Neuron (in vitro differentiated cells): ENCODE data around the gene UBALD2.
"Not testable (repeated sequence)": the region's sequence is repeated elsewhere in the genome, so short reads cannot be mapped to it uniquely, and the experiment has no call there.

Experiments
- H2AFZ ChIP-seq: one replicate; pipeline ENCODE4 v1.6.1; 2013; ENCODE audit warnings: low read depth, mild to moderate bottlenecking, inconsistent platforms, low read length, moderate library complexity
- H3K27me3 ChIP-seq: one replicate; pipeline ENCODE4 v1.6.1; 2013; ENCODE audit warnings: low read length; ENCODE audit not compliant: insufficient read depth
- H3K36me3 ChIP-seq: one replicate; pipeline ENCODE4 v1.6.1; 2013; ENCODE audit warnings: low read length; ENCODE audit not compliant: insufficient read depth
- H3K4me1 ChIP-seq: one replicate; pipeline ENCODE4 v1.6.1; 2013; ENCODE audit warnings: low read length; ENCODE audit not compliant: insufficient read depth
- H3K4me3 ChIP-seq: 2 replicates; pipeline ENCODE4 v1.5.1; 2013; ENCODE audit warnings: mild to moderate bottlenecking, low read length, moderate library complexity
- H3K9me3 ChIP-seq: one replicate; pipeline ENCODE4 v1.6.1; 2013; ENCODE audit warnings: low read length

UBALD2 gene

DNA sequence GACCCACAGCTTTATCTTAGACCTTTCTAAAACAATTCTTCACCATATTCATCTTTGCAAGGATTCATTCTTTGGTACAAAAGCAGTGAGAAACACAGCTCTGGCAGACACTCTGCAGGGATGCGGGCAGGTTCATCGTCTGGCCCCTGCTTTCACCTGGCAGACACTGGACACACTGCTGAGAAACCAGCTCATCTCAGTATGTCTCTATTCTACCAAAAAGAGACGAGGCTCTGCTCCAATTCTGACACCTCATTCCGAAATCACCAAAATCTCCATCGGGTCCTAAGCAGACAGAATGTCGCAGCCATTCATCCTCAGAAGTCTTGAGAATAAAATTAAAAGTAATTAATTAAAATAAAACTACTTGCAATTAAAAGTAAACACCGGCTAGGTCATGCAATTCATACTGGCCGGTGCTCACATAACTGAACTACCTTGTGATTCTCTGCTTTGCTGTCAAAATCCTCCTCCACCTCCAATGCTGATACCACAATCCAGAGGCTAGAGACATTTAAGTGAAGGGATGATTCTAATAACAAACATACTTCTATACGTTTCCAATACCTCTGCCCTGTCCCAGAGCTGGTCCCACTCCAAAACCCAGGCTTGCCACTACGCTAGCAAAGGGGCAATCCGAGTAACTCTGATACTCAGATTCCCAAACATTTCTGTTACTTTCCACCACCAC, 26.2 kb upstream of the UBALD2 start:
- H3K4me3 ChIP-seq, result peak overlapping the region; percentile 64
- H3K4me1 ChIP-seq, result peaks cover 10% of the 10 kb centered on the region
- no peaks in the 10 kb centered on the region for H3K36me3 ChIP-seq
- H3K27me3 ChIP-seq, result no peaks in the 10 kb centered on the region
- H3K9me3 ChIP-seq, result no peaks in the 10 kb centered on the region
- H2AFZ ChIP-seq, result no peak overlapping the region

DNA sequence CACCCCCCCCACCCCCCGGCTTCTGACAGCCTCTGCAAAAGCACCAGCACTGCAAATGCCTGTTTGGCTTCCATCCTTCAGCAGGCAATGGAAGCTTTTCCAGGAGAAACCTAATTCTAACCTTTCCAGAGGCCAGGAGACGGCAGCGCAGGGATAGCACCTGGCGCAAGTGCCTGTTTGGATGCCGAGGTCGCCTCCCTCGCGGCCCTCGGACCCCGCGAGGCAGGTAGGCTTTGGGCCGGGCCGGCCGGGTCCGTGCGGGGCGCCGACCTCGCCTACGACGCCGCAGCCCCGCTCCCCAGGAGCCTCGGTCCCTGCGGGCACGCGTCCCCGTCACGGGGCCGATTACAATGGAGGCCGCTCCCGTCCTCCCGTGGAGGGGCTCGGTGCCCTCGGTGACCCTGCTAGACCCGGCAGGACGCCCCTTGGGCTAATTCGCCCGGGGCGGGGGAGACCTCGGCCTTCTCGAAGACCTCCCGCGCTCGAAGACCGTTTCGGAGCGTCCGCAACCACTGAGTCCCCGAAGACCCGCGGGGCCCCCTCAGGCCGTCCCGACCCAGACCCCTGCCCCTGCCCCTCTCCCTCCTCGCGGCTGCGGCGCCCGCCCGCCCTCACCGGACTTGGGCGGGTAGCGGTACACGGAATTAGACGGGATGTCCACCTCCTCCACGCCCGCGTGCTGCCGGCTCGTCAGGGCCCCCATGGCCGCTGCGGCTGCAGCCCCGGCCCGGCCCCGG, 25.4 kb upstream of the UBALD2 start:
- no peaks in the 10 kb centered on the region for H3K9me3 ChIP-seq
- H3K4me3 ChIP-seq, result peak overlapping the region; percentile 64
- peak overlapping the region; percentile 80 for H2AFZ ChIP-seq
- no peaks in the 10 kb centered on the region for H3K36me3 ChIP-seq
- no peaks in the 10 kb centered on the region for H3K27me3 ChIP-seq
- H3K4me1 ChIP-seq, result peaks cover 10% of the 10 kb centered on the region

DNA sequence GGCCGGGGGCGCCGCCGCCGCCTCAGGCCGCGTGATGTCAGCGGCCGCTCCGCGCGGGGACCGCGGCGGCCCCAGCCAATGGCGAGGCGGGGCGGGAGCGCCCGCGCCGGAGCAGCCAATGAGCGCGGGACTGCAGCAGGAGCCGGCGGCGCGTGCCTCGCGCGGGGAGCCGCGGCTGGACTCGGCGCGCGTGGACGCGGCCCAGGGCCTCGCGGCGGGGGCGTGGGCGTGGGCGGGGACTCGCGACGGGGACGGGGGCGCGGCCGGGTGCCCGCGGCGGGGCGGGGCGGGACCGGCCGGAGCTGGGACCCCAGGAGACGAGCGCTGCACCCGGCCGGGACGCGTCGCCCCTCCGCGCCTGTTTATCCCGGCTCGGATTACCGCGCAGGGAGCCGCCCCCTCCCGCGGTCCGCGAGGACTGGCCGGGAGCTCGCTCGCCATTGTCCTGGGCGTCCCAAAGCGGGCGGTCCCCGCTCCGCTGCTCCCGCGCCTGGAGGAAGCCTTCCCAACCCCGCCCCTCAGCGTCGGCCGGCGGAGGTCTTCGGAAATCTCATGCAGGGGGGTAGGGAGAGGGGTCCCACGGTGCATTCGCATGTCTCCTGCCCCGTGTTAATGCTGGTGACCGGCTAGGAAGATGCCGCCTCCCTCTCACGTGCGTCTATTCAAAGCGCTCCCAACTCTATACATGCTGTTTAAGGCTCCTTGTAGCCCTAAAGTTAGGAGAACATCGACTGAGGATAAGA, 24.5 kb upstream of the UBALD2 start, which contains the start of gene RNF157:
Gene RNF157 (minus strand): TSS at position 33 of the 743 bp plus-strand sequence. CDS start 253 bp downstream, outside the sequence.
- H3K27me3 ChIP-seq, result no peaks in the 10 kb centered on the region
- H3K9me3 ChIP-seq, result no peaks in the 10 kb centered on the region
- peak within 1 kb of the TSS; percentile 64 for H3K4me3 ChIP-seq
- peak within 1 kb of the TSS; percentile 80 for H2AFZ ChIP-seq
- no peaks in the 10 kb centered on the region for H3K36me3 ChIP-seq
- peaks cover 10% of the 10 kb centered on the region for H3K4me1 ChIP-seq

DNA sequence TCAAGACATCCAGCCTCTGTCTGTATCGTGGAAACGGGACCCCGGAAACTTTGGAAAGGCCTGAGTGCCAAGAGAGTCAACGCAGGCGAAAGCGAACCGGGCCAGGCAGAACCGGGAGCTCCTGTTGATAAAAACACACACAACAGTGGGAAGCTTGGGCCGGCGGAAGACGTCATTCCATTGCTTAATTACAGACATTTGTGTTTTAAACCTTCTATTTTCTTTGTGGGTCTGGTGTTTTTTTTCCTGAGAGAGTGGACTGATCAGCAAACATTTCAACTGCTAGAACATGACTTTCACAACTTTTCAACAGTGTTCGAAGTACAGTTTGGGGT, 24.0 kb upstream of the UBALD2 start:
- peaks cover 11% of the 10 kb centered on the region for H3K4me1 ChIP-seq
- H3K4me3 ChIP-seq, result peak overlapping the region; percentile 64
- no peaks in the 10 kb centered on the region for H3K9me3 ChIP-seq
- H3K36me3 ChIP-seq, result no peaks in the 10 kb centered on the region
- H3K27me3 ChIP-seq, result no peaks in the 10 kb centered on the region
- H2AFZ ChIP-seq, result peak overlapping the region; percentile 78

DNA sequence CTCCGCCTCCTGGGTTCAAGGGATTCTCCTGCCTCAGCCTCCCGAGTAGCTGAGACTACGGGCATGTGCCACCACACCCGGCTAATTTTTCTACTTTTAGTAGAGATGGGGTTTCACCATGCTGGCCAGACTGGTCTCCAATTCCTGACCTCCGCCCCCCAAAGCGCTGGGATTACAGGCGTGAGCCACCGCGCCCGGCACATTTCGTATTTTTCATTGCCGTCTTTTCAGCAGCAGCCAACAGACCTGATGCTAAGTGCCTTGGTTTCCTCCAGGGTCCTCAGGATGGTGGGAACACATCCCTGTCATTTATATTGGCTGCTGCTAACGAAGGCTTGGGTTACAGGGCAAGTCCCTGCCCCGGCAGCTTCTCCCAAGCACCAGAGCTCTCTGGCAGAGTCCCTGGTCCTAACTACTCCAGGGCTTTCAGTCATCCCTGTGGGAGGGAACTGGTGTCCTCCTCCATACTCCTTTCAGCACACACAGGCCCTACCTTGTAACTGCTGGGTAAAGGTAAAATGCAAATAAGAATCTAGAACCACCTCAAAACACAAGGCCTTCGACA, 23.4 kb upstream of the UBALD2 start:
- Histone ChIP-seq H3K36me3 (no peaks in the 10 kb centered on the region), H3K4me1 (peaks cover 17% of the 10 kb centered on the region), H3K27me3 (no peaks in the 10 kb centered on the region), H3K9me3 (no peaks in the 10 kb centered on the region), H3K4me3 (peak overlapping the region; percentile 64), H2AFZ (no peak overlapping the region)

DNA sequence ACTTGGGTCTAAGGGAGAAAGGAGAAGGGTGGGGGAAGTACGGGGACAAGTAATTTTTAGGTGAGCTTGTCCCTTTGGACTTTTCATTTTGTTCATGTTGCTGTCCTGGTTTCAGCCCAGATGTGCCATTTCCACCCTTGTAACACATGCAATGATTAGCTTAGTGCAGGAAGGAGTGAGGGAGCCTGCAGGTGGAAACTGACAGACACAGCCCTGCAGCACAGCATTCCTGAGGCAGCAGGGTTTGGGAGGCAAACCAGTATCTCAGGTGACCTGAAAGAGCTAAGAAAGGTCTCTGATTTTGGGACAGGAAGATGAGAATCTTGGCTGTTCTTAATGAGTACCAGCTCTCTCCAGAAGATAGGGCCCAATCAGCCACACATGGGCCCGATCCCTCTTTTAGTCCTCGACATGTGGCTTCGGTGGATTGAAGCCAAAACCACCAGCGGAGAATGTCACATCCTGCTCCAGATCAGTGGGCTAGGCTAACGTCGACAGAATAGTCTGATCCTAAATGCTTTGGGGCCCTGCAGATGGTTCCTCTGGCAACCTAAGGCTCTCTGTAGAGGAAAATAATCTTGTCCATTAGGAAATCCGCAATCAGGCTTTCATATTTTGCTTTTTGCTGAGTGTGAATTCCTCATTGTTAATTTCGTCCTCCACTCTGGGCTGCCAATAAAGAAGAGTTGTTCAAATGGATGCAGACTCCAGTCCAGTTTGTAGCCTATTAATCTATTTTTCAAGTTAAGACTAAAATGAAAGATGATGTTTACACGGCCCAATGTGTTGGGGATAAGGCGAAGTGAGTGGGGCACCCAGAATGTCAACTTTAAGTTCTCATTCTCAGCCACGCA, 21.1 kb upstream of the UBALD2 start:
- no peak overlapping the region for H2AFZ ChIP-seq
- H3K27me3 ChIP-seq, result no peaks in the 10 kb centered on the region
- H3K36me3 ChIP-seq, result no peaks in the 10 kb centered on the region
- H3K4me3 ChIP-seq, result no peak overlapping the region
- peaks cover 16% of the 10 kb centered on the region for H3K4me1 ChIP-seq
- no peaks in the 10 kb centered on the region for H3K9me3 ChIP-seq

DNA sequence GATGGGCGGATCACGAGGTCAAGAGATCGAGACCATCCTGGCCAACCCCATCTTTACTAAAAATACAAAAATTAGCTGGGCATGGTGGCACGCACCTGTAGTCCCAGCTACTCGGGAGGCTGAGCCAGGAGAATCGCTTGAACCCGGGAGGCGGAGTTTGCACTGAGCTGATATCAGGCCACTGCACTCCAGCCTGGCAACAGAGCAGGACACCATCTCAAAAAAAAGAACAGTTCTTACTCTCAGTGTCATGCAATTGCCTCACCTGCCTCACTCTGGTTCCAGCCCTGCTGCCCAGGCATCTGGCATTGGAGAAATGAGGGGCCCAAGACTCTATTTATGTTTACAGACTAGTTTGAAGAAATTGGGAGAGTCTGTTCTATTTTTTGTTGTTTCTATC, 20.4 kb upstream of the UBALD2 start:
- H3K36me3 ChIP-seq, H3K27me3 ChIP-seq, H2AFZ ChIP-seq, H3K9me3 ChIP-seq, H3K4me3 ChIP-seq: not testable (repeated sequence)
- peaks cover 13% of the 10 kb centered on the region for H3K4me1 ChIP-seq

DNA sequence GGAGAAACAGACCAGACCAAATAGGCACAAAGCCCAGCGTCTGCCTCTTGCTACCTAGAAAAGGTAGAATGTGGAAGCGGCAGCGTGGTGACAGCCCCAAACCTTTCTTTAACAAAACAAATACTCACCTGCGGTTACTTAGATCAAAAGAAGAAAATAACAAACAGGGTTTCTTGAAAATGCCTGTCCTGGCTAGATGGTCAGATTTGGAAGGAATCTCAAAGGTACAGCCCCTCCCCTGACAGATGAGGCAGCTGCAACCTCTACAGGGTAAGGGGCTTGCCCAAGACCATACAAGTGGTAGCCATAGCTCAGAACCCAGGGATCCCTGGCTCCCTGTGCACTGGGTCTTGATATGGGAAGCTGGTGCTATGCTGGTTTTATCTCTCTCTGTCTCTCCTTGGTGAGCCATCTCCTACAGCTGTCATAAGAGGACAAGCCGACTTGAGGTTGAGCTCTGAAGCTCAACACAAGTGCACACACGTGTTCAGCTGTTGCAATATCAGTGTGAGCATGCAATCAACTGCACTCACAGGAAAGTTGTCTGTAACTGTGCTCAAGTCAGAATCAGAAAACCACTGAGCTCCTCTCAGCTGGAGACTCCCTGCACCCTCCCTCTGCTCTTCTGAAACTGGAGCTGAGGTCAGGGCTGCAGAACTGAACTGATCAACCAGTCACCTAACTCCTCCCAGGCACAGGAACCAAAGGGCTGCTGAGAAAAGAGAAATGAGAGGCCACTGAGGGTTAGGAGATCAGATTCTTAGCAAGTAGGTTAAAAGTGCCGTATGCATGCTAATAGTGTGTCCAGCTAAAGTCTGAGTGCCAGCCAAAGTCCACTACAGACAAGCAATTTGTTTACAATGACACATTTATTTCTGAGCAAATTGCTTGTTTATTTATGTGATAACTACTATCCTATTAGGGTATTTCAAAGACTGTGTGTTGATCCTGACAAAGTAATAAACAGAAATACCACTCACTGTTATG, 18.8 kb upstream of the UBALD2 start:
- Histone ChIP-seq H2AFZ (no peak overlapping the region), H3K27me3 (no peaks in the 10 kb centered on the region), H3K9me3 (no peaks in the 10 kb centered on the region), H3K4me1 (peaks cover 10% of the 10 kb centered on the region), H3K4me3 (no peak overlapping the region), H3K36me3 (no peaks in the 10 kb centered on the region)

DNA sequence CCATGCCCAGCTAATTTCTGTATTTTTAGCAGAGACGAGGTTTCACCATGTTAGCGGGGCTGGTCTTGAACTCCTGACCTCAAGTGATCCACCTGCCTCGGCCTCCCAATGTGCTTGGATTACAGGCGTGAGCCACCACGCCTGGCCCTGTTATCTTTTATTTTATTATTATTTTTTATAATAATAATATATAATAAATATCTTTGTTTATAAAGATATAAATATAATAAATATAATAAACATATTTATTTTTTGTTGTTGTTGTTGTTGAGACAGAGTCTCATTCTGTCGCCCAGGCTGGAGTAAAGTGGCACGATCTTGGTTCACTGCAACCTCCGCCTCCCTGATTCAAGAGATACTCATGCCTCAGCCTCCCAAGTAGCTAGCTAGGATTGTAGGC, 17.8 kb upstream of the UBALD2 start:
- peaks cover 13% of the 10 kb centered on the region for H3K4me1 ChIP-seq
- H3K9me3 ChIP-seq, result no peaks in the 10 kb centered on the region
- no peaks in the 10 kb centered on the region for H3K36me3 ChIP-seq
- H3K27me3 ChIP-seq, result no peaks in the 10 kb centered on the region
- H3K4me3 ChIP-seq, result no peak overlapping the region
- H2AFZ ChIP-seq, result no peak overlapping the region

DNA sequence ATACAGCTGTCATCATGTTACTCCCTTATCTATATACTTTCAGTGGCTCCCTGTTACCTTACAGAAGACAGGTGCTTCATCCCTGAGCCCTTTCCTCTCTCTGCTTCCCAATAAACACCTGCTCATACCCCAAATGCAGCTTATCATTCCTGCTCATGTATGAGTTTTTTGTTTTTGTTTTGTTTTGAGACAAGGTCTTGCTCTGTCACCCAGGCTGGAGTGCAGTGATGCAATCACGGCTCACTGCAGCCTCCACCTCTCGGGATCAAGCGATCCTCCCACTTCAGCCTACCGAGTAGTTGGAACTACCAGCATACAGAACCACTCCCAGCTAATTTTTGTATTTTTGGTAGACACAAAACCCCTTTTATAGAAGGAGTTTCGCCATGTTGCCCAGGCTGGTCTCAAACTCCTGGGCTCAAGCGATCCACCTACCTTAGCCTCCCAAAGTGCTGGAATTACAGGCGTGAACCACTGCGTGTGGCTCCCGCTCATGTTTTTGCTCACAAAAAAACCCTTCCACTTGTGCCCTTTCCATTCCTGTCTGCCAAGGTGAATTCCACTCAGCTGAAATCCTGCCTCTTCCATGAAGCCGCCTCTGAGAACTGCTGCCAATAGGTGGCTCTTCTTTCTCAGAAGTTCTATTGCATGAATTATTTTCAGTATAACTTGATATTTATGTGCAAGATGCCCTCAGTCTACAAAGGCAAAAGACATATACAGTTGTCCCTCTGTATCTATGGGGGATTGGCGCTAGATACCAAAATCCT, 16.9 kb upstream of the UBALD2 start:
- Histone ChIP-seq H3K36me3 (no peaks in the 10 kb centered on the region), H2AFZ (no peak overlapping the region), H3K4me1 (peaks cover 14% of the 10 kb centered on the region), H3K27me3 (no peaks in the 10 kb centered on the region), H3K4me3 (no peak overlapping the region), H3K9me3 (no peaks in the 10 kb centered on the region)

DNA sequence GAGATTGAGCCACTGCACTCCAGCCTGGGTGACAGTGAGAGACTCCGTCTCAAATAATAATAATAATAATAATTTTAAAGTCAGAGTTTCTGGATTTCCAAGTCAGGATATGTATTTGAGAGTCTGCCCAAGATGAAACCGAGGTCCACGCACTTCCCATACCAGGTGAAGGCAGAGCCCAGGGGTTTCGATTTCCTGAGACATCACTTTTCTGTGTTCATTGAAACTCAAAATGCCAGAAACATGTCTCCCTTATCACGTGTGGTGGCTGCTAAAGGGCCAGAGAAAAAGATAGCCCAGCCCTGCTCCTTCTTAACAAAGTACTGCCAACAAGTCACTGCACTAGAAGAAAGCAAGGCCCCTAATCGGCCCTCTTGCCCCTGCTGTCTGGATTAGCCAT, 15.0 kb upstream of the UBALD2 start:
- Histone ChIP-seq H2AFZ (no peak overlapping the region), H3K4me1 (peaks cover 14% of the 10 kb centered on the region), H3K4me3 (no peak overlapping the region), H3K36me3 (no peaks in the 10 kb centered on the region), H3K27me3 (no peaks in the 10 kb centered on the region), H3K9me3 (no peaks in the 10 kb centered on the region)
